K562 (cell line): ENCODE data around the gene ZNF791. TPM values are rescaled to one million over a fixed set of nuclear protein-coding genes. Genes with fewer than 3 reads are reported as not detected.

Source experiments
- CBX5 ChIP-seq: IDR thresholded peaks from 2 replicates; pipeline ENCODE4 v1.6.1; 2014; ENCODE audit warnings: low read depth, borderline replicate concordance
- CCNT2 ChIP-seq: IDR thresholded peaks from 2 replicates; pipeline ENCODE4 v1.6.1; 2011; ENCODE audit warnings: borderline replicate concordance, low read depth, mild to moderate bottlenecking, moderate library complexity, mixed read lengths, low read length; ENCODE audit not compliant: insufficient read length; ENCODE audit errors: extremely low read depth
- CHD4 ChIP-seq: fragments of 200-600 bp; sonication (generic); IDR thresholded peaks from 3 replicates; pipeline ENCODE4 v1.6.1; 2012; ENCODE audit warnings: low read depth, mild to moderate bottlenecking, mixed read lengths, low read length, inconsistent platforms; ENCODE audit not compliant: insufficient read depth, insufficient replicate concordance, poor library complexity, severe bottlenecking
- DNMT1 ChIP-seq: fragments of 450-650 bp; IDR thresholded peaks from 2 replicates; pipeline ENCODE4 v1.6.1; 2016; ENCODE audit warnings: antibody characterized with exemption, mild to moderate bottlenecking
- HNRNPLL ChIP-seq: fragments of 200-400 bp; formaldehyde crosslinking; IDR thresholded peaks from 2 replicates; pipeline ENCODE4 v1.6.1; 2017; ENCODE audit warnings: low read length, low read depth, mild to moderate bottlenecking; ENCODE audit not compliant: poor library complexity, severe bottlenecking
- IRF2 ChIP-seq: sonication (generic); formaldehyde crosslinking; IDR thresholded peaks from 2 replicates; pipeline ENCODE4 v1.8.1; 2022; ENCODE audit warnings: mild to moderate bottlenecking, missing genetic modification reagents
- KLF10 ChIP-seq: fragments of 250-450 bp; sonication (Bioruptor Pico); IDR thresholded peaks from 2 replicates; pipeline ENCODE4 v1.6.1; 2021; ENCODE audit warnings: matching md5 sums
- MEF2A ChIP-seq: IDR thresholded peaks from 2 replicates; pipeline ENCODE4 v1.6.1; 2011; ENCODE audit warnings: low read depth, mild to moderate bottlenecking, low read length, moderate library complexity; ENCODE audit not compliant: control insufficient read depth
- MXI1 ChIP-seq: IDR thresholded peaks from 2 replicates; pipeline ENCODE4 v1.6.1; 2011; ENCODE audit warnings: low read depth, mild to moderate bottlenecking, improper control_type of control experiment, low read length
- MYBL2 ChIP-seq, 2 experiments: fragments of 450-650 bp in 1 of 2; sonication (generic) in 1 of 2; formaldehyde crosslinking in 1 of 2; IDR thresholded peaks; 2 replicates each; pipeline versions ENCODE4 v1.6.1 to v1.8.1; 2017 to 2022; ENCODE audit warnings: borderline replicate concordance in 1 of 2, inconsistent platforms in 1 of 2, low read depth in 1 of 2, mild to moderate bottlenecking in 1 of 2, missing genetic modification reagents in 1 of 2, moderate library complexity in 1 of 2
- NR2C1 ChIP-seq, 2 experiments: fragments of 450-650 bp; IDR thresholded peaks; 2 replicates each; pipeline ENCODE4 v1.6.1; 2017; ENCODE audit warnings: mild to moderate bottlenecking in 2 of 2, antibody characterized with exemption in 1 of 2, inconsistent platforms in 1 of 2, missing compliant biosample characterization in 1 of 2, missing genetic modification characterization in 1 of 2
- POLR3A ChIP-seq: IDR thresholded peaks from 2 replicates; pipeline ENCODE4 v1.6.1; 2011; ENCODE audit warnings: borderline replicate concordance, mild to moderate bottlenecking, moderate library complexity; ENCODE audit not compliant: insufficient read length, insufficient read depth; ENCODE audit errors: extremely low read depth
- PRPF4 ChIP-seq: fragments of 200-400 bp; formaldehyde crosslinking; IDR thresholded peaks from one replicate; pipeline ENCODE4 v1.6.1; 2017; ENCODE audit warnings: low read length, low read depth, mild to moderate bottlenecking; ENCODE audit not compliant: insufficient read depth, poor library complexity, severe bottlenecking
- RBM14 ChIP-seq: fragments of 200-400 bp; formaldehyde crosslinking; IDR thresholded peaks from 2 replicates; pipeline ENCODE4 v1.6.1; 2018; ENCODE audit warnings: low read depth, mild to moderate bottlenecking, low read length, moderate library complexity, borderline replicate concordance; ENCODE audit not compliant: insufficient read depth
- SUPT5H ChIP-seq: fragments of 450-650 bp; IDR thresholded peaks from 2 replicates; pipeline ENCODE4 v1.6.1; 2016
- TAF7 ChIP-seq: fragments of 450-650 bp; IDR thresholded peaks from 2 replicates; pipeline ENCODE4 v1.6.1; 2016; ENCODE audit warnings: missing genetic modification characterization, missing compliant biosample characterization
- TCF7 ChIP-seq: sonication (generic); IDR thresholded peaks from 2 replicates; pipeline ENCODE4 v1.6.1; 2016; ENCODE audit warnings: antibody characterized with exemption, borderline replicate concordance
- TEAD1 ChIP-seq, 2 experiments: fragments of 450-650 bp in 1 of 2; sonication (generic) in 1 of 2; formaldehyde crosslinking; IDR thresholded peaks; 2 replicates each; pipeline versions ENCODE4 v1.4.0 to v1.8.0; 2020 to 2022; ENCODE audit warnings: mild to moderate bottlenecking in 2 of 2, missing genetic modification reagents in 1 of 2
- polyA plus RNA-seq, 8 experiments: library from polyadenylated mRNA; depleted of rRNA in 4 of 8; stranded (reverse) in 5 of 8; unstranded in 3 of 8; fragments of >200 nt; fragmentation: Nextera tagmentation in 2 of 8; fragmentation: Illumina TruSeq in 1 of 8; extraction: Ambion mirVana in 2 of 8; extraction: Trizol in 1 of 8; gene quantifications; 2 replicates each; pipeline versions ENCODE4 v1.2.1 to v1.2.3, GENCODE V29; 2011 to 2014; ENCODE audit warnings: inconsistent platforms in 1 of 8, missing spikeins in 1 of 8
- total RNA-seq, 7 experiments: library from RNA; depleted of rRNA in 6 of 7; stranded (reverse); fragments of >200 nt in 6 of 7; fragmentation: Illumina TruSeq in 2 of 7; extraction: Trizol in 2 of 7; gene quantifications; 2 replicates each; pipeline versions ENCODE4 v1.2.1 to v1.2.3, GENCODE V29; 2011 to 2021; ENCODE audit warnings: low replicate concordance in 1 of 7
- TF ChIP-seq, protein P1 (sequence below), 2 experiments: fragments of 450-650 bp in 1 of 2; sonication (generic) in 1 of 2; formaldehyde crosslinking in 1 of 2; IDR thresholded peaks in 1 of 2; conservative IDR thresholded peaks in 1 of 2; 2 replicates each; pipeline versions ENCODE4 v1.6.1 to v1.8.1; 2016 to 2023; ENCODE audit warnings: mild to moderate bottlenecking in 2 of 2, moderate library complexity in 2 of 2, inconsistent platforms in 1 of 2, missing genetic modification reagents in 1 of 2
- TF ChIP-seq, protein P2 (sequence below): sonication (generic); formaldehyde crosslinking; IDR thresholded peaks from 2 replicates; pipeline ENCODE4 v1.8.0; 2022; ENCODE audit warnings: mild to moderate bottlenecking, missing genetic modification reagents
- TF ChIP-seq, protein P3 (sequence below): sonication (generic); IDR thresholded peaks from 2 replicates; pipeline ENCODE4 v1.6.1; 2016

The ZNF791 gene
- total and polyA plus RNA-seq, 9 of the 15 experiments (the other 6 are each of a cell fraction or from before 2014, with no cell fraction given): 7.8 to 22.7 (median 13.1) TPM

DNA sequence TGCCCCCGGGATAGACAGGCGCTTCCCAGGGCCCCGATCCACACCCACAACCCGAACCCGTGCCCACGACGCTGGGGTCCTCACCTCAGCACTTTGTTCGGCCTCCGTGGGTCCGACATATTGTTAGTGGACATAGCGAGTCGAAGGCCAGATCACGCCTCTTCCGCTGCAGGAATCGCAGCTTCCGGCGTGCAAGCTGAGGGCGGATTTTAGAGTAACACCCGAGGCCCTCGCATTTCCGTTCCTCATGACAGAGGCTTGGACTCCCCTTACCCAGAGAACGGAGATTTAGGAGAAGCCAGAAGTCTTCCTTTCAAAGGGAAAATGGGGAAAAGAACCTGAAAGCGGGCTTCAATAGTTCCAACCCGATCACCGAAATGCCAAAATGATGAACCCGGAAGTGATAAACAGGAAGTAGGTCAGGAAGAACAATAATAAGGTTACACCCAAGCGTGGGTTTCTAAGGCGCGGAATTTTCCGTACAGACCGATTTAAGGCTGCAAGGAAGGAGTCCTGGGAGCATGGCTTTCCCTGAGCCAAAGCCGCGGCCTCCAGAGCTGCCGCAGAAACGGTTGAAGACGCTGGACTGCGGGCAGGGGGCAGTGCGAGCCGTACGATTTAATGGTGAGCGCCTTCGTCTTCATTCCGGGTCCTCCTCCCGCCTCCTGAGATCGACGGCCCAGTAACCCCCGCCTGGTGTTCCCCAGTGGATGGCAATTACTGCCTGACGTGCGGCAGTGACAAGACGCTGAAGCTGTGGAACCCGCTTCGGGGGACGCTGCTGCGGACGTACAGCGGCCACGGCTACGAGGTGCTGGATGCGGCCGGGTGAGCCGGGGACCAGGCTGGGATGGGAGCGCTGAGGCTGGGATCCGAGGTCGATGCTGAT lies 58.8 kb downstream of the ZNF791 start (continued):
- TF ChIP-seq, protein P1, sequence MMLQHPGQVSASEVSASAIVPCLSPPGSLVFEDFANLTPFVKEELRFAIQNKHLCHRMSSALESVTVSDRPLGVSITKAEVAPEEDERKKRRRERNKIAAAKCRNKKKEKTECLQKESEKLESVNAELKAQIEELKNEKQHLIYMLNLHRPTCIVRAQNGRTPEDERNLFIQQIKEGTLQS (IDR thresholded peaks at IDR 0.05): peak; percentile 58
- TF ChIP-seq, protein P1 (CRISPR knock-in tag; conservative IDR thresholded peaks at IDR 0.05): no peak
- TF ChIP-seq RBM14: no peak
- TF ChIP-seq, protein P2, sequence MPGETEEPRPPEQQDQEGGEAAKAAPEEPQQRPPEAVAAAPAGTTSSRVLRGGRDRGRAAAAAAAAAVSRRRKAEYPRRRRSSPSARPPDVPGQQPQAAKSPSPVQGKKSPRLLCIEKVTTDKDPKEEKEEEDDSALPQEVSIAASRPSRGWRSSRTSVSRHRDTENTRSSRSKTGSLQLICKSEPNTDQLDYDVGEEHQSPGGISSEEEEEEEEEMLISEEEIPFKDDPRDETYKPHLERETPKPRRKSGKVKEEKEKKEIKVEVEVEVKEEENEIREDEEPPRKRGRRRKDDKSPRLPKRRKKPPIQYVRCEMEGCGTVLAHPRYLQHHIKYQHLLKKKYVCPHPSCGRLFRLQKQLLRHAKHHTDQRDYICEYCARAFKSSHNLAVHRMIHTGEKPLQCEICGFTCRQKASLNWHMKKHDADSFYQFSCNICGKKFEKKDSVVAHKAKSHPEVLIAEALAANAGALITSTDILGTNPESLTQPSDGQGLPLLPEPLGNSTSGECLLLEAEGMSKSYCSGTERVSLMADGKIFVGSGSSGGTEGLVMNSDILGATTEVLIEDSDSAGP (CRISPR knock-in tag): 0 out of 2 replicates have a peak, but pooled peaks have one; percentile 14
- TF ChIP-seq, protein P3, sequence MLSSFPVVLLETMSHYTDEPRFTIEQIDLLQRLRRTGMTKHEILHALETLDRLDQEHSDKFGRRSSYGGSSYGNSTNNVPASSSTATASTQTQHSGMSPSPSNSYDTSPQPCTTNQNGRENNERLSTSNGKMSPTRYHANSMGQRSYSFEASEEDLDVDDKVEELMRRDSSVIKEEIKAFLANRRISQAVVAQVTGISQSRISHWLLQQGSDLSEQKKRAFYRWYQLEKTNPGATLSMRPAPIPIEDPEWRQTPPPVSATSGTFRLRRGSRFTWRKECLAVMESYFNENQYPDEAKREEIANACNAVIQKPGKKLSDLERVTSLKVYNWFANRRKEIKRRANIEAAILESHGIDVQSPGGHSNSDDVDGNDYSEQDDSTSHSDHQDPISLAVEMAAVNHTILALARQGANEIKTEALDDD: no peak
- no peak for TF ChIP-seq MEF2A
- TF ChIP-seq KLF10: no peak
- no peak for TF ChIP-seq CCNT2
- no peak for TF ChIP-seq POLR3A
- TF ChIP-seq DNMT1: peak; percentile 66; the same call in 1 of the 2 replicates
- TF ChIP-seq CBX5: no peak
- no peak for TF ChIP-seq HNRNPLL
- peak; percentile 99 for TF ChIP-seq NR2C1 (IDR thresholded peaks at IDR 0.05)
- TF ChIP-seq NR2C1 (tag; IDR thresholded peaks at IDR 0.05): peak; percentile 99
- no peak; the same call in 1 of the 2 replicates for TF ChIP-seq MXI1
- TF ChIP-seq CHD4: no peak
- peak; percentile 81 for TF ChIP-seq SUPT5H
- no peak for TF ChIP-seq TEAD1 (CRISPR knock-in tag; IDR thresholded peaks at IDR 0.05)
- TF ChIP-seq IRF2 (CRISPR knock-in tag): no peak
- TF ChIP-seq PRPF4: no peak
- 0 out of 2 replicates have a peak, but pooled peaks have one; percentile 6 for TF ChIP-seq TAF7 (tag)
- no peak for TF ChIP-seq MYBL2 (IDR thresholded peaks at IDR 0.05; ENCODE audit: low read depth)
- no peak for TF ChIP-seq MYBL2 (CRISPR knock-in tag; IDR thresholded peaks at IDR 0.05; ENCODE audit: borderline replicate concordance)
- no peak for TF ChIP-seq TCF7
